Gastrocnemius medialis (tissue), 4 donors: Measurements from ENCODE around the gene INAVA. TPM values are rescaled to one million over a fixed set of nuclear protein-coding genes. Genes with fewer than 3 reads are reported as not detected.

Experiments used
- ATAC-seq, 2 donors: fragments of 150-250 bp; one replicate each; pipeline ENCODE4 v1.9.1; 2016
- DNase-seq, 2 donors: peaks; one replicate each; pipeline ENCODE4 v3.0.0-alpha.2; 2019
- H3K27ac ChIP-seq, 4 donors: fragments of 200-600 bp; sonication (generic); 1 replicate in 1 of 4; 2 replicates in 3 of 4; pipeline ENCODE4 v1.5.1; 2016 to 2018; ENCODE audit warnings: mild to moderate bottlenecking in 2 of 4, moderate library complexity in 1 of 4
- H3K27me3 ChIP-seq, 3 donors: fragments of 200-600 bp; sonication (generic) in 2 of 3; 1 replicate in 1 of 3; 2 replicates in 2 of 3; pipeline versions ENCODE4 v1.5.1 to v1.6.0; 2016 to 2019; ENCODE audit warnings: mild to moderate bottlenecking in 1 of 3, moderate library complexity in 1 of 3
- H3K36me3 ChIP-seq, 2 donors: fragments of 200-600 bp; sonication (generic) in 1 of 2; one replicate each; pipeline ENCODE4 v1.5.1; 2017 to 2018
- H3K4me1 ChIP-seq, 2 donors: fragments of 200-600 bp; sonication (generic) in 1 of 2; one replicate each; pipeline ENCODE4 v1.5.1; 2016 to 2017; ENCODE audit warnings: mild to moderate bottlenecking in 2 of 2
- H3K4me3 ChIP-seq, 4 donors: fragments of 200-600 bp; sonication (generic) in 3 of 4; 1 replicate in 1 of 4; 2 replicates in 3 of 4; pipeline ENCODE4 v1.5.1; 2016 to 2019; ENCODE audit warnings: mild to moderate bottlenecking in 2 of 4
- H3K9me3 ChIP-seq, 3 donors: fragments of 200-600 bp; sonication (generic) in 2 of 3; 1 replicate in 1 of 3; 2 replicates in 2 of 3; pipeline ENCODE4 v1.5.1; 2016 to 2019
- POLR2A ChIP-seq, 2 donors: fragments of 450-650 bp; IDR thresholded peaks; one replicate each; pipeline ENCODE4 v1.6.1; 2017; ENCODE audit warnings: antibody characterized with exemption in 2 of 2, mild to moderate bottlenecking in 2 of 2, moderate library complexity in 2 of 2
- in situ Hi-C, 4 donors: fragments of 200-750 bp; cut with MboI; loops; one replicate each; pipeline versions ENCODE4 v1.15.0 to v1.8.0; 2017; ENCODE audit warnings: low sequenced_read_pairs in 4 of 4
- intact Hi-C: fragments of 100-400 bp; cut with DNase I; formaldehyde crosslinking; loops from one replicate; pipeline ENCODE4 v1.15.1; 2023; ENCODE audit warnings: low total_unique reads
- total RNA-seq, 4 donors: library from RNA; depleted of rRNA; stranded (reverse); fragments of >200 nt; gene quantifications; one replicate each; pipeline versions ENCODE4 v1.1.0 to v1.2.3, GENCODE V29; 2016
- TF ChIP-seq, protein P1 (sequence below), 5 experiments: fragments of 450-650 bp in 3 of 5; fragments of 200-600 bp in 2 of 5; sonication (generic) in 2 of 5; IDR thresholded peaks in 4 of 5; conservative IDR thresholded peaks in 1 of 5; 1 replicate in 4 of 5; 2 replicates in 1 of 5; pipeline ENCODE4 v1.5.1; 2016 to 2019; ENCODE audit warnings: antibody characterized with exemption in 5 of 5, mild to moderate bottlenecking in 3 of 5, moderate library complexity in 3 of 5

Gene INAVA, protein sequence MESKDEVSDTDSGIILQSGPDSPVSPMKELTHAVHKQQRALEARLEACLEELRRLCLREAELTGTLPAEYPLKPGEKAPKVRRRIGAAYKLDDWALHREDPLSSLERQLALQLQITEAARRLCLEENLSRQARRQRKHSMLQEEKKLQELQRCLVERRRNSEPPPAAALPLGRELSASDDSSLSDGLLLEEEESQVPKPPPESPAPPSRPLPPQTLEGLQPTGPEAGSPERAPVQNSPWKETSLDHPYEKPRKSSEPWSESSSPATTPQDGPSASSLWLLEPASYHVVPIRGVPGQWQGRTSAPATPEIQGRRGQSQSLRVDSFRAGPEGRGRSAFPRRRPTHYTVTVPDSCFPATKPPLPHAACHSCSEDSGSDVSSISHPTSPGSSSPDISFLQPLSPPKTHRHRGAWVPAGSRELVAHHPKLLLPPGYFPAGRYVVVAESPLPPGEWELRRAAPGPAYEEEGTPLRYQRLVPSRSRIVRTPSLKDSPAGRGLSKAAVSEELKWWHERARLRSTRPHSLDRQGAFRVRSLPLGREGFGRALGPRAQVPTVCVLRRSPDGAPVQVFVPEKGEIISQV
- total RNA-seq = under 1 TPM in 1 of 4 donors, not detected in 3; 0.58 TPM

DNA sequence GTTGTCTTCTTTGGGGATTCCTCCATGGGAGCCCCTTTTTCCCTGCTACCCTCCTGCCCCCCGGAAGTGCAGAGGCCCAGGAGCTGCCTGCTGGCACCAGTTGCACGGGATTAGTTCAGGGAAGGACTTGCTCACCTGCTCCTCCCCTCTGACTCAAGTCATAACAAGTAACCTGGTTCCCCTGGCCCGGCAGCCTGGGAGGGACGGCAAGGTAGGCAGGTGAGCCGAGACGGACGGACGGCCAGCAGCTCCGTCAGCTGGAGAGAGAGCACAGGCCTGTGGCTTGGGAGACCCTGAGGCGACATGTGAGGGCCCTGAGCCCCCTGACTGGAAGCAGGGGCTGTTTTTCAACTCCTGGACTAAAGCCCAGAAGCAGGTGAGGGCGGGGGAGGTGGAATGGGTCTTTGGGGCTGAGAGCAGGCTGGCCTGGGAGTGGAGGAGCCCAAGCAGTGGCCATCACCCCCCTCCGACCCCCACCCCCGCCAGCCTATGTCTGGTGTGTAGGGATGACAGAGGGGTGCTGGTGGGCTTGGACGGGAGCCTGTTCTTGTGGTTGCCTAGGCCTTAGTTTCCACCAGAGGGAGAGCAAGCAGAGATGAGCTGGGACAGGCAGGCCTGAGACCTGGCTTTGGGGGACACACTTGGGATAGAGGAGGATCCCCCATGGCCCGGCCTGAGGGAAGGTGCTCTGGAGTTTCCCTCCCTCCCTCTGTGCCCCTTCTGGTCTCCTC, at the start of gene INAVA:
TSS of gene INAVA (plus strand) at position 189 of the 731 bp plus-strand sequence. CDS start 3,501 bp downstream, outside the sequence.
- in situ Hi-C loops = no loop called here

DNA sequence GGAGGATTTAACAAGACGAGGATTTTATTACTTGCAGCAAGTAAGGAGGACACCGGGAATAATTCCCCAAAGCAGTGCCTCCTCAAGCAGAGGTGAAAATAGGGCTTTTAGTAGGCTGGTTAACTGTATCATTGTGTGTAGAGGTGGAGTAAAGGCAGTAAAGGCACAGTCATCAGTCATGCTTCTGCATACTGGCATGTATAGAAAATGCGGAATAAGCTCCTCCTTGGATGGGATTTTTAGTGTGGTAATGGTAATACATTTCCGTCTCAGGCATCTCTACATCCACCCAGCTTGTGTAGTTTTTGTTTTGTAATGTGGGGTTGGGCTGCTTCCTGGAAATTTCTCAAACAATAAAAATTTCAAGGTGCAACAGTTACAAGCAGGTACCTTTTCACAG, 49.3 kb upstream of the INAVA start:
- no peak for TF ChIP-seq POLR2A (IDR thresholded peaks at IDR 0.05)
- TF ChIP-seq, protein P1, sequence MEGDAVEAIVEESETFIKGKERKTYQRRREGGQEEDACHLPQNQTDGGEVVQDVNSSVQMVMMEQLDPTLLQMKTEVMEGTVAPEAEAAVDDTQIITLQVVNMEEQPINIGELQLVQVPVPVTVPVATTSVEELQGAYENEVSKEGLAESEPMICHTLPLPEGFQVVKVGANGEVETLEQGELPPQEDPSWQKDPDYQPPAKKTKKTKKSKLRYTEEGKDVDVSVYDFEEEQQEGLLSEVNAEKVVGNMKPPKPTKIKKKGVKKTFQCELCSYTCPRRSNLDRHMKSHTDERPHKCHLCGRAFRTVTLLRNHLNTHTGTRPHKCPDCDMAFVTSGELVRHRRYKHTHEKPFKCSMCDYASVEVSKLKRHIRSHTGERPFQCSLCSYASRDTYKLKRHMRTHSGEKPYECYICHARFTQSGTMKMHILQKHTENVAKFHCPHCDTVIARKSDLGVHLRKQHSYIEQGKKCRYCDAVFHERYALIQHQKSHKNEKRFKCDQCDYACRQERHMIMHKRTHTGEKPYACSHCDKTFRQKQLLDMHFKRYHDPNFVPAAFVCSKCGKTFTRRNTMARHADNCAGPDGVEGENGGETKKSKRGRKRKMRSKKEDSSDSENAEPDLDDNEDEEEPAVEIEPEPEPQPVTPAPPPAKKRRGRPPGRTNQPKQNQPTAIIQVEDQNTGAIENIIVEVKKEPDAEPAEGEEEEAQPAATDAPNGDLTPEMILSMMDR (IDR thresholded peaks at IDR 0.05 in 4 of 5, conservative IDR thresholded peaks at IDR 0.05 in 1 of 5) = no peak
- Histone ChIP-seq H3K4me1 (no peaks in the 10 kb centered on the region), H3K36me3 (peaks cover 0 to 41% of the 10 kb centered on the region in 2 donors), H3K9me3 (no peaks in the 10 kb centered on the region), H3K27me3 (no peaks in the 10 kb centered on the region), H3K4me3 (no peak overlapping the region), H3K27ac (no peak overlapping the region)
- in situ Hi-C loops = no loop called here
- ATAC-seq = no peak
- DNase-seq = no peak
- intact Hi-C loops = no loop called here

More for the DNA sequence above, at the start of gene INAVA:
- Histone ChIP-seq H3K9me3 (no peaks in the 10 kb centered on the region), H3K4me3 (no peak within 1 kb of the TSS), H3K36me3 (no peaks in the 10 kb centered on the region), H3K27ac (no peak within 1 kb of the TSS), H3K4me1 (peaks cover 0 to 10% of the 10 kb centered on the region in 2 donors), H3K27me3 (peaks cover 21 to 33% (median 26%) of the 10 kb centered on the region in 3 donors)
- DNase-seq = no peak
- no peak for TF ChIP-seq POLR2A (IDR thresholded peaks at IDR 0.05)
- TF ChIP-seq, protein P1 (IDR thresholded peaks at IDR 0.05 in 4 of 5, conservative IDR thresholded peaks at IDR 0.05 in 1 of 5) = no peak
- no peak for ATAC-seq
- intact Hi-C loops = no loop called here

DNA sequence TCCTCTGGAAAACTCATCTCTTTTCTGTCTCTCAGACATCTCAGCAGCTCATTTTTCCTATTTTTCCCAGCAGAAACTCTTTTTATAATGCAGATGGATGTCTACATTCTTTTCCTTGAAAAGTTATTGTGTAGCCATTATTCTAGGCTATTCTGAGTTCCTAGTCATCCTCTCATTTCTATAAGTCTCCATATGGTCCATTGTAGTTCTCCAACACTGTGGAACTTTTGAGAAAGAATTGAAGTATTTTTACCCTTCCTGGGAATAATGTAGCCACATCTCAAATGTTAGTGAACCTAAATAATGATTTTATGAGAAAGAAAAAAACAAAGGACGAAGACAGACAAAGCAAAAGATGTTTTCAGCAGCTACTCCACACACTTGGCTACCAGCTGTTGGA, 48.3 kb upstream of the INAVA start:
- peaks cover 0 to 44% of the 10 kb centered on the region in 2 donors for H3K36me3 ChIP-seq
- H3K4me3 ChIP-seq = no peak overlapping the region
- in situ Hi-C loops (no loop called here), intact Hi-C loops (no loop called here)
- TF ChIP-seq POLR2A (IDR thresholded peaks at IDR 0.05) = no peak
- TF ChIP-seq, protein P1 (IDR thresholded peaks at IDR 0.05 in 4 of 5, conservative IDR thresholded peaks at IDR 0.05 in 1 of 5) = no peak
- no peak overlapping the region for H3K27ac ChIP-seq
- DNase-seq (no peak), ATAC-seq (no peak)
- H3K9me3 ChIP-seq = no peaks in the 10 kb centered on the region
- H3K27me3 ChIP-seq = no peaks in the 10 kb centered on the region
- H3K4me1 ChIP-seq = no peaks in the 10 kb centered on the region

DNA sequence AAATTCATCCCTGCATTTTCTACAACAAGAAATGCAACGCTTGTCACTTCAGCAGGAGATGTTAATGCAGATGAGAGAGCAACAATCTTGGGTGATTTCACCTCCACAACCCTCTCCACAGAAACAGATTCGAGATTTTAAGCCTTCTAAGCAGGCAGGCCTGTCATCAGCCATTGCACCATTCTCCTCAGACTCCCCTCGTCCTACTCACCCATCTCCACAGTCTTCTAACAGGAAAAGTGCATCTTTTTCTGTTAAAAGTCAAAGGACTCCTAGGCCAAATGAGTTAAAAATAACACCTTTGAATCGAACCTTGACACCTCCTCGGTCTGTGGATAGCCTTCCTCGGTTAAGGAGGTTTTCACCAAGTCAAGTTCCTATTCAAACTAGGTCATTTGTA, 45.3 kb upstream of the INAVA start:
- TF ChIP-seq, protein P1 (IDR thresholded peaks at IDR 0.05 in 4 of 5, conservative IDR thresholded peaks at IDR 0.05 in 1 of 5) = no peak
- TF ChIP-seq POLR2A (IDR thresholded peaks at IDR 0.05) = no peak
- no peaks in the 10 kb centered on the region for H3K4me1 ChIP-seq
- peaks cover 0 to 58% of the 10 kb centered on the region in 2 donors for H3K36me3 ChIP-seq
- in situ Hi-C loops = no loop called here
- H3K27me3 ChIP-seq = no peaks in the 10 kb centered on the region
- H3K4me3 ChIP-seq = no peak overlapping the region
- ATAC-seq (no peak), DNase-seq (no peak)
- H3K9me3 ChIP-seq = no peaks in the 10 kb centered on the region
- no peak overlapping the region for H3K27ac ChIP-seq
- intact Hi-C loops = no loop called here
